Rectal smooth muscle tissue (tissue), 1 donor: Measurements from ENCODE around the gene SLC25A4.

Experiments
- H3K27ac ChIP-seq: one replicate; pipeline ENCODE4 v1.7.0; 2013; ENCODE audit warnings: low read depth, low read length, inconsistent platforms
- H3K27me3 ChIP-seq: one replicate; pipeline ENCODE4 v1.7.0; 2013; ENCODE audit warnings: low read length; ENCODE audit not compliant: control insufficient read depth, insufficient read depth
- H3K36me3 ChIP-seq: one replicate; pipeline ENCODE4 v1.7.0; 2013; ENCODE audit warnings: low read length; ENCODE audit not compliant: control insufficient read depth, insufficient read depth
- H3K4me1 ChIP-seq: one replicate; pipeline ENCODE4 v1.7.0; 2013; ENCODE audit warnings: low read length; ENCODE audit not compliant: control insufficient read depth, insufficient read depth
- H3K4me3 ChIP-seq: one replicate; pipeline ENCODE4 v1.7.0; 2013; ENCODE audit warnings: low read length
- H3K9ac ChIP-seq: one replicate; pipeline ENCODE4 v1.7.0; 2013; ENCODE audit warnings: low read length

The SLC25A4 gene

GRCh38 chr4:185127021-185127925, 15.8 kb upstream of the SLC25A4 start:
- H3K9ac ChIP-seq = no peak overlapping the region
- H3K36me3 ChIP-seq = no peaks in the 10 kb centered on the region
- H3K27ac ChIP-seq = no peak overlapping the region
- peaks cover 4% of the 10 kb centered on the region for H3K27me3 ChIP-seq
- H3K4me1 ChIP-seq = no peaks in the 10 kb centered on the region
- H3K4me3 ChIP-seq = peak overlapping the region; percentile 72

- Histone ChIP-seq H3K36me3 (no peaks in the 10 kb centered on the region), H3K27ac (no peak overlapping the region), H3K9ac (no peak overlapping the region), H3K4me3 (peak overlapping the region; percentile 53), H3K27me3 (peaks cover 4% of the 10 kb centered on the region), H3K4me1 (no peaks in the 10 kb centered on the region)
Measured at GRCh38 chr4:185128272-185129119, 14.6 kb upstream of the SLC25A4 start.

DNA sequence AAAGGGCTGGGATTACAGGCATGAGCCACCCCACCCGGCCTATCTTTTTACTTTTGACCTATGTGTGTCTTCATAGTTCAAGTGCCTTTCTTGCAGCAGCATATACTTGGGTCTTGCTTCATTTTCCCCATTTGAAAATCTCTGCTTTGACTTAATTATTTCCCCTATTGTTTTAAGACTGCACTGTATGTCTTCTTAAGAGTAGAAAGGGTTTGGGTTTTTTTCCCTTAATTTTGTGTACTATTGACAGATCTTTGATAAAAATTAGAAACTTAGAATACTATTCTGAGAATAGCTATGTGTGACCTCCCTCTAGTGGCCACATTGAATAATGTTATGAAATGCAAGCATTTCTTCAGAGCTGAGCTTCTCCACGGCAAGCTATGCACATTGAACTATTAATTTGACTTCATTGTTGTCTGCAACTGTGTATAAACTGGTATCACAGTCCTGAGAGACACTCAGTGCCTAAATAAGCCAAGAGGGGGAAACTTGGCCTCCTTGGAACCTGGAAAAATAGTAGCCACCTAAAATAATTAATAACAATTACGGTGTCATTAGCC, 8.7 kb upstream of the SLC25A4 start:
- H3K4me1 ChIP-seq = no peaks in the 10 kb centered on the region
- H3K27me3 ChIP-seq = no peaks in the 10 kb centered on the region
- no peak overlapping the region for H3K9ac ChIP-seq
- no peak overlapping the region for H3K27ac ChIP-seq
- no peaks in the 10 kb centered on the region for H3K36me3 ChIP-seq
- H3K4me3 ChIP-seq = no peak overlapping the region

GRCh38 chr4:185137233-185137925, 5.7 kb upstream of the SLC25A4 start:
- Histone ChIP-seq H3K4me3 (no peak overlapping the region), H3K4me1 (no peaks in the 10 kb centered on the region), H3K9ac (no peak overlapping the region), H3K27ac (no peak overlapping the region), H3K36me3 (no peaks in the 10 kb centered on the region), H3K27me3 (no peaks in the 10 kb centered on the region)

GRCh38 chr4:185138161-185138560, 4.9 kb upstream of the SLC25A4 start:
- Histone ChIP-seq H3K4me1 (no peaks in the 10 kb centered on the region), H3K27ac (no peak overlapping the region), H3K36me3 (no peaks in the 10 kb centered on the region), H3K4me3 (no peak overlapping the region), H3K27me3 (no peaks in the 10 kb centered on the region), H3K9ac (no peak overlapping the region)

DNA sequence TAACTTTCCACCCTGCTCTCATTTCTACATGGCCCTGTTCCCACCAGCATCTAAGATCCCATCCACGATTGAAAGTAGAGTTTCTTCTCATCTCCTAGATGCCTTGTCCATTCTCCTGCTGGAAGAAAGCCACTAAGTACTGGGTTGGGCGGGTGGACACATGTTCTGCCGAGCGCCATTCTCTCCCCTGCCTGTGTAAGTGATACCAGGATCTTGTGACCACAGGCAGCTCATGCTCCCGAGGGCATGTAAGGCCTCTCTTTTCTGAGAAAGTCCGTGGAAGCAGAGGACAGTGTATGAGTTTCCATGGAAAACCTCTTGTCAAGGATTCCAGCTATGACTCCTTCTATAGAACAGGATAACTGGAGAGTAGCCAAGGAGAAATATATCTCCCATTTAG, 3.3 kb upstream of the SLC25A4 start:
- Histone ChIP-seq H3K9ac (no peak overlapping the region), H3K27ac (no peak overlapping the region), H3K36me3 (no peaks in the 10 kb centered on the region), H3K27me3 (no peaks in the 10 kb centered on the region), H3K4me1 (peaks cover 3% of the 10 kb centered on the region), H3K4me3 (no peak overlapping the region)

DNA sequence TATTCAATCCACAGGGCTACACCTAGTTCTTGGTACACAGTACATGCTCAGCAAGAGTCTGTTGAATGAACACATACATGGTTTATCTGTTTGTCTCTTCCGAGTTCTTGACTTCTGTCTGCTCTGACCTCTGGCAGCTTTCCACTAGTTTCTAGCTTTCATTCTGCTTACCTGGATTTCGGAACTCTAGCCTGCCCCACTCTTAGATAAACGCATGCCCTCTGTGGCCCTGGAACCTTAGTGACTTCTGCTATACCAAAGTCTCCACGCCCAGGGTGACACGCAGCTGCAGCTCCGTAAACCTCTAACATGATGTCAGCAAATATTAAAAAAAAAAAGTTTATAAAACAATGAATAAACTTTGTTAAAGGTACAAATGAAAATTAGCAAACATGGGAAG, 1.3 kb upstream of the SLC25A4 start:
- H3K9ac ChIP-seq = no peak overlapping the region
- H3K27ac ChIP-seq = no peak overlapping the region
- no peak overlapping the region for H3K4me3 ChIP-seq
- H3K27me3 ChIP-seq = no peaks in the 10 kb centered on the region
- no peaks in the 10 kb centered on the region for H3K36me3 ChIP-seq
- H3K4me1 ChIP-seq = peaks cover 5% of the 10 kb centered on the region

- H3K36me3 ChIP-seq = no peaks in the 10 kb centered on the region
- H3K27ac ChIP-seq = peak overlapping the region; percentile 97
- peak overlapping the region; percentile 82 for H3K4me3 ChIP-seq
- no peaks in the 10 kb centered on the region for H3K27me3 ChIP-seq
- H3K4me1 ChIP-seq = peaks cover 5% of the 10 kb centered on the region
- peak overlapping the region; percentile 78 for H3K9ac ChIP-seq
Measured at GRCh38 chr4:185142564-185142911, 528 bp upstream of the SLC25A4 start.

- Histone ChIP-seq H3K4me3 (peak overlapping the region; percentile 82), H3K27me3 (no peaks in the 10 kb centered on the region), H3K4me1 (peaks cover 5% of the 10 kb centered on the region), H3K27ac (peak overlapping the region; percentile 83), H3K9ac (no peak overlapping the region), H3K36me3 (no peaks in the 10 kb centered on the region)
Measured at GRCh38 chr4:185143601-185143969, 519 bp downstream of the SLC25A4 start.

DNA sequence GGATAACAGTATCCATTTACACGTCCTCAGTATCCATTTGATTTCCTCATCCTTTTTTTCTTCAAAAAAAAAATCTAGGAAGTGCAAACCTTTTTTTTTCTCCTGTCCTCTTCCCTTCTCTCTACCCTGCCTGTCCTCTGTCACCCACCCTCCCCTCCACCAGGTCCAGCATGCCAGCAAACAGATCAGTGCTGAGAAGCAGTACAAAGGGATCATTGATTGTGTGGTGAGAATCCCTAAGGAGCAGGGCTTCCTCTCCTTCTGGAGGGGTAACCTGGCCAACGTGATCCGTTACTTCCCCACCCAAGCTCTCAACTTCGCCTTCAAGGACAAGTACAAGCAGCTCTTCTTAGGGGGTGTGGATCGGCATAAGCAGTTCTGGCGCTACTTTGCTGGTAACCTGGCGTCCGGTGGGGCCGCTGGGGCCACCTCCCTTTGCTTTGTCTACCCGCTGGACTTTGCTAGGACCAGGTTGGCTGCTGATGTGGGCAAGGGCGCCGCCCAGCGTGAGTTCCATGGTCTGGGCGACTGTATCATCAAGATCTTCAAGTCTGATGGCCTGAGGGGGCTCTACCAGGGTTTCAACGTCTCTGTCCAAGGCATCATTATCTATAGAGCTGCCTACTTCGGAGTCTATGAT, 1.7 kb downstream of the SLC25A4 start:
- H3K9ac ChIP-seq = no peak overlapping the region
- no peaks in the 10 kb centered on the region for H3K27me3 ChIP-seq
- H3K36me3 ChIP-seq = no peaks in the 10 kb centered on the region
- peak overlapping the region; percentile 83 for H3K27ac ChIP-seq
- H3K4me1 ChIP-seq = peaks cover 5% of the 10 kb centered on the region
- H3K4me3 ChIP-seq = peak overlapping the region; percentile 3

DNA sequence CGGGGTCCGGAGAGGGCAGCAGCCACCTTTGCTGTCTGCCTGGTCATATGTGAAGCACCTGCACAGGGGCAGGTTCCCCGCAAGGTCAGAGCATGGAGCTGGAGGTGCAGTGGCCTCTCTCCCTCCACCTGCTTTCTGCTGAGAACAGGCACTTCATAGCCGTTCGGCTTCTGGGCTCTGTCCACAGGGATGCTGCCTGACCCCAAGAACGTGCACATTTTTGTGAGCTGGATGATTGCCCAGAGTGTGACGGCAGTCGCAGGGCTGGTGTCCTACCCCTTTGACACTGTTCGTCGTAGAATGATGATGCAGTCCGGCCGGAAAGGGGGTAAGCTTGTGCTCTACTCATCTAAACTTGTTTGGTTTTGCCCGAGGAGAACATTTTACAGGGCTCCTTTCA, 2.5 kb downstream of the SLC25A4 start:
- H3K9ac ChIP-seq = no peak overlapping the region
- H3K27ac ChIP-seq = peak overlapping the region; percentile 83
- H3K4me1 ChIP-seq = peaks cover 5% of the 10 kb centered on the region
- no peaks in the 10 kb centered on the region for H3K27me3 ChIP-seq
- no peaks in the 10 kb centered on the region for H3K36me3 ChIP-seq
- H3K4me3 ChIP-seq = peak overlapping the region; percentile 3

DNA sequence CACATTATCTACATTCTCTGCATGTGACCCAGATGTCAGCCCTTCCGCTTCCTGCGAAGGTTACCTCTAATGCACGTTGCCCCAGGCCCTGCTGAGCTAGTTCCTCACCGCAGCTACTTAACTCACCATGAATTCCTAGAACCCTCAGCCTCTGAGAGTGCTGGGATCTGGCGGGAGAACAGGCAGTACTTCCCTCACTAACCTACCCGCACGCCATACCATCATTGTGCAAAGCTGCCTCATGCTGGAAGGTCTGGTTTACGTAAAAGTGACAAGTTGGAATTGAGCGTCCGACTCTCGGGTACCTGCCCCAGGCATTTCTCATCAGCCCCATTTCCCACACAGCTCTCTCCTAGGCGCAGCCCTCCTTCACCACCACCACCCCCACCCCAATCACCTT, 6.3 kb downstream of the SLC25A4 start:
- Histone ChIP-seq H3K27me3 (no peaks in the 10 kb centered on the region), H3K9ac (no peak overlapping the region), H3K4me1 (peaks cover 3% of the 10 kb centered on the region), H3K27ac (no peak overlapping the region), H3K4me3 (no peak overlapping the region), H3K36me3 (no peaks in the 10 kb centered on the region)
